ENCODE measurements around the gene YY1. TPM values are rescaled to one million over a fixed set of nuclear protein-coding genes. Genes with fewer than 3 reads are reported as not detected.
"Not testable (repeated sequence)": the region's sequence is repeated elsewhere in the genome, so short reads cannot be mapped to it uniquely, and the experiment has no call there.

The YY1 gene
- total and polyA plus RNA-seq, 2 experiments from 2014 or later, result 32.6 to 58.5 TPM

DNA sequence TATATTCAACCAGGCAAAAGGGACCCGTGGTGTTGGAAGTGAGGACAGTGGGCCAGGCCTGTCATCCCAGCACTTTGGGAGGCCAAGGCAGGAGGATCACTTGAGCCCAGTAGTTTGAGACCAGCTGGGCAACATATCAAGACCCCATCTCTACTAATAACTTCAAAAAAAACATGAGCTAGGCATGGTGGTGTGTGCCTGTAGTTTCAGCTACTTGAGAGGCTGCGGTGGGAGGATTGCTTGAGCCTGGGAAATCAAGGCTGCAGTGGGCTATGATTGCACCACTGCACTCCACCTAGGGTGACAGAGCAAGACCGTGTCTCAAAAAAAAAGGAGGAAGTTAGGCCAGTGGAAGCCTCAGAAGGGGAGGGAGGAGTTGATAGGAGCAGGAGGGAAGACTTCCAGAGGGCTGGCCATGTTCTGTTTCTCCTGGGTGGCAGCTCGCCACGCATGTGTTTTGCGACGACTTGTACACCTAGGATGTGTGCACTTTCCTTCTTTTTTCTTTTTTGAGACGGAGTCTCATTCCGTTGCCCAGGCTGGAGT lies 57.2 kb downstream of the YY1 start:
- H3K4me2 ChIP-seq, result no peak overlapping the region
- 96% methylated on average over 9 of the region's 9 CpGs for WGBS (ENCODE audit: low lambda C conversion rate, missing lambda C conversion rate)
- no peak overlapping the region for H3K4me3 ChIP-seq
- no peaks in the 10 kb centered on the region for H3K9me2 ChIP-seq (replicated peaks; ENCODE audit: insufficient read depth)
- H3K36me3 ChIP-seq (replicated peaks; ENCODE audit: insufficient read depth, low read depth), result no peaks in the 10 kb centered on the region
- no peaks in the 10 kb centered on the region for H3K27me3 ChIP-seq
- no peak overlapping the region for H2AFZ ChIP-seq
- H3K27ac ChIP-seq, result no peak overlapping the region
- TF ChIP-seq, protein P1, sequence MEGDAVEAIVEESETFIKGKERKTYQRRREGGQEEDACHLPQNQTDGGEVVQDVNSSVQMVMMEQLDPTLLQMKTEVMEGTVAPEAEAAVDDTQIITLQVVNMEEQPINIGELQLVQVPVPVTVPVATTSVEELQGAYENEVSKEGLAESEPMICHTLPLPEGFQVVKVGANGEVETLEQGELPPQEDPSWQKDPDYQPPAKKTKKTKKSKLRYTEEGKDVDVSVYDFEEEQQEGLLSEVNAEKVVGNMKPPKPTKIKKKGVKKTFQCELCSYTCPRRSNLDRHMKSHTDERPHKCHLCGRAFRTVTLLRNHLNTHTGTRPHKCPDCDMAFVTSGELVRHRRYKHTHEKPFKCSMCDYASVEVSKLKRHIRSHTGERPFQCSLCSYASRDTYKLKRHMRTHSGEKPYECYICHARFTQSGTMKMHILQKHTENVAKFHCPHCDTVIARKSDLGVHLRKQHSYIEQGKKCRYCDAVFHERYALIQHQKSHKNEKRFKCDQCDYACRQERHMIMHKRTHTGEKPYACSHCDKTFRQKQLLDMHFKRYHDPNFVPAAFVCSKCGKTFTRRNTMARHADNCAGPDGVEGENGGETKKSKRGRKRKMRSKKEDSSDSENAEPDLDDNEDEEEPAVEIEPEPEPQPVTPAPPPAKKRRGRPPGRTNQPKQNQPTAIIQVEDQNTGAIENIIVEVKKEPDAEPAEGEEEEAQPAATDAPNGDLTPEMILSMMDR (IDR thresholded peaks at IDR 0.05; ENCODE audit: poor library complexity), result no peak
- no peak for TF ChIP-seq EZH2 (IDR thresholded peaks at IDR 0.05; ENCODE audit: borderline replicate concordance)
- TF ChIP-seq EZH2phosphoT487 (IDR thresholded peaks at IDR 0.05; ENCODE audit: low read depth, severe bottlenecking, unreplicated experiment), result no peak
- no peak for DNase-seq (ENCODE audit: low spot score)
- H3K9me3 ChIP-seq (ENCODE audit: low read depth), result no peaks in the 10 kb centered on the region
- peaks cover 25% of the 10 kb centered on the region for H3K79me2 ChIP-seq
- H3K4me1 ChIP-seq (ENCODE audit: insufficient read depth), result peaks cover 7% of the 10 kb centered on the region
- no peaks in the 10 kb centered on the region for H4K20me1 ChIP-seq (ENCODE audit: insufficient read depth, poor library complexity, severe bottlenecking)

GRCh38 chr14:100296729-100297128 lies 57.8 kb downstream of the YY1 start:
- not testable (repeated sequence) for H3K4me1 ChIP-seq (ENCODE audit: insufficient read depth); H2AFZ ChIP-seq; H3K9me3 ChIP-seq (ENCODE audit: low read depth); H3K9me2 ChIP-seq (replicated peaks; ENCODE audit: insufficient read depth); H3K36me3 ChIP-seq (replicated peaks; ENCODE audit: insufficient read depth, low read depth); DNase-seq (ENCODE audit: low spot score); H3K4me3 ChIP-seq; H4K20me1 ChIP-seq (ENCODE audit: insufficient read depth, poor library complexity, severe bottlenecking); H3K4me2 ChIP-seq; H3K27me3 ChIP-seq
- H3K27ac ChIP-seq, result peak overlapping the region; percentile 66
- WGBS (ENCODE audit: low lambda C conversion rate, missing lambda C conversion rate), result 94% methylated on average over 11 of the region's 11 CpGs
- H3K79me2 ChIP-seq, result peaks cover 31% of the 10 kb centered on the region

GRCh38 chr14:100297320-100298300 lies 58.7 kb downstream of the YY1 start:
- H3K4me1 ChIP-seq (ENCODE audit: insufficient read depth), result peaks cover 7% of the 10 kb centered on the region
- H2AFZ ChIP-seq, result no peak overlapping the region
- no peaks in the 10 kb centered on the region for H4K20me1 ChIP-seq (ENCODE audit: insufficient read depth, poor library complexity, severe bottlenecking)
- TF ChIP-seq EZH2phosphoT487 (IDR thresholded peaks at IDR 0.05; ENCODE audit: low read depth, severe bottlenecking, unreplicated experiment) (no peak), EZH2 (IDR thresholded peaks at IDR 0.05; ENCODE audit: borderline replicate concordance) (no peak)
- TF ChIP-seq, protein P1 (IDR thresholded peaks at IDR 0.05; ENCODE audit: poor library complexity), result no peak
- no peak overlapping the region for H3K4me2 ChIP-seq
- H3K4me3 ChIP-seq, result no peak overlapping the region
- no peaks in the 10 kb centered on the region for H3K27me3 ChIP-seq
- H3K9me3 ChIP-seq (ENCODE audit: low read depth), result no peaks in the 10 kb centered on the region
- DNase-seq (ENCODE audit: low spot score), result peak; percentile 36
- WGBS (ENCODE audit: low lambda C conversion rate, missing lambda C conversion rate), result 76% methylated on average over 30 of the region's 30 CpGs
- no peaks in the 10 kb centered on the region for H3K36me3 ChIP-seq (replicated peaks; ENCODE audit: insufficient read depth, low read depth)
- no peaks in the 10 kb centered on the region for H3K9me2 ChIP-seq (replicated peaks; ENCODE audit: insufficient read depth)
- peak overlapping the region; percentile 66 for H3K27ac ChIP-seq
- H3K79me2 ChIP-seq, result peaks cover 39% of the 10 kb centered on the region
